ENCODE results near the gene SRGAP2C.
"Not testable (repeated sequence)": the region's sequence is repeated elsewhere in the genome, so short reads cannot be mapped to it uniquely, and the experiment has no call there.

DNA sequence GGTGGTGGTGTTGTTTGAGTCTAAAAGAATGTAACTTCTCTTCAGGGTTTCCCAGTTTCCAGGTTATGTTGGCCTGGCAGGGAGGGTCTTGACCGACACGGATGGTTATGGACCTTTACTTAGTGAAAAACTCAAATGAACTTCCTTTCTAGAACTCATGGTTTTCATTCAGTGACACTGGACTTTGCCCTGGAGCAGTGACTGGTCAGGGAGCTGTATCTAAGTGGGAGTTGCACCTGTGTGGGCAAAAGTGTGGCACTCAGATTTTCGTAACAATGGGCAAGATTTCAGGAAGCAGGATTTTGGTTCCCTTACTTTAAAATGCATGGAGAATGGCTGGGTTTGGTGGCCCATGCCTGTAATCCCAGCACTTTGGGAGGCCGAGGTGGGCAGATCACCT is 67.9 kb downstream of the SRGAP2C start:
- TF ChIP-seq, protein P1, sequence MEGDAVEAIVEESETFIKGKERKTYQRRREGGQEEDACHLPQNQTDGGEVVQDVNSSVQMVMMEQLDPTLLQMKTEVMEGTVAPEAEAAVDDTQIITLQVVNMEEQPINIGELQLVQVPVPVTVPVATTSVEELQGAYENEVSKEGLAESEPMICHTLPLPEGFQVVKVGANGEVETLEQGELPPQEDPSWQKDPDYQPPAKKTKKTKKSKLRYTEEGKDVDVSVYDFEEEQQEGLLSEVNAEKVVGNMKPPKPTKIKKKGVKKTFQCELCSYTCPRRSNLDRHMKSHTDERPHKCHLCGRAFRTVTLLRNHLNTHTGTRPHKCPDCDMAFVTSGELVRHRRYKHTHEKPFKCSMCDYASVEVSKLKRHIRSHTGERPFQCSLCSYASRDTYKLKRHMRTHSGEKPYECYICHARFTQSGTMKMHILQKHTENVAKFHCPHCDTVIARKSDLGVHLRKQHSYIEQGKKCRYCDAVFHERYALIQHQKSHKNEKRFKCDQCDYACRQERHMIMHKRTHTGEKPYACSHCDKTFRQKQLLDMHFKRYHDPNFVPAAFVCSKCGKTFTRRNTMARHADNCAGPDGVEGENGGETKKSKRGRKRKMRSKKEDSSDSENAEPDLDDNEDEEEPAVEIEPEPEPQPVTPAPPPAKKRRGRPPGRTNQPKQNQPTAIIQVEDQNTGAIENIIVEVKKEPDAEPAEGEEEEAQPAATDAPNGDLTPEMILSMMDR (IDR thresholded peaks at IDR 0.05; ENCODE audit: insufficient read depth, low read depth, low read length) = not testable (repeated sequence)
- not testable (repeated sequence) for TF ChIP-seq EZH2 (IDR thresholded peaks at IDR 0.05; ENCODE audit: insufficient read depth, low read length)
